Trophoblast cell (in vitro differentiated cells and primary cell): Measurements from ENCODE around the gene PELI3.
"Not testable (repeated sequence)": the region's sequence is repeated elsewhere in the genome, so short reads cannot be mapped to it uniquely, and the experiment has no call there.

Experiments used
- DNase-seq, 2 donors: peaks; one replicate each; pipeline ENCODE4 v3.0.0-alpha.2; 2016
- H2AFZ ChIP-seq: 2 replicates; pipeline ENCODE4 v1.6.1; 2013; ENCODE audit warnings: low read length, moderate library complexity, mild to moderate bottlenecking; ENCODE audit not compliant: insufficient read depth, poor library complexity
- H2AK5ac ChIP-seq: 2 replicates; pipeline ENCODE4 v1.6.1; 2013; ENCODE audit warnings: mild to moderate bottlenecking, low read length
- H2BK120ac ChIP-seq: 2 replicates; pipeline ENCODE4 v1.6.1; 2013; ENCODE audit warnings: low read length, mild to moderate bottlenecking, moderate library complexity; ENCODE audit not compliant: insufficient read depth, poor library complexity
- H2BK12ac ChIP-seq: 2 replicates; pipeline ENCODE4 v1.6.1; 2013; ENCODE audit warnings: mild to moderate bottlenecking, low read length, moderate library complexity
- H2BK5ac ChIP-seq: 2 replicates; pipeline ENCODE4 v1.6.1; 2013; ENCODE audit warnings: low read length, low read depth, moderate library complexity, mild to moderate bottlenecking; ENCODE audit not compliant: poor library complexity
- H3K14ac ChIP-seq: 2 replicates; pipeline ENCODE4 v1.6.1; 2013; ENCODE audit warnings: mild to moderate bottlenecking, low read length
- H3K18ac ChIP-seq: 2 replicates; pipeline ENCODE4 v1.6.1; 2013; ENCODE audit warnings: mild to moderate bottlenecking, low read length
- H3K23ac ChIP-seq: 2 replicates; pipeline ENCODE4 v1.6.1; 2013; ENCODE audit warnings: low read length
- H3K27ac ChIP-seq: 2 replicates; pipeline ENCODE4 v1.5.1; 2013; ENCODE audit warnings: low read depth, mild to moderate bottlenecking, inconsistent platforms, low read length, moderate library complexity
- H3K27me3 ChIP-seq: 2 replicates; pipeline ENCODE4 v1.6.1; 2013; ENCODE audit warnings: inconsistent platforms, mild to moderate bottlenecking, low read length, moderate library complexity; ENCODE audit not compliant: insufficient read depth
- H3K36me3 ChIP-seq, 2 experiments: 1 replicate in 1 of 2; 2 replicates in 1 of 2; pipeline ENCODE4 v1.6.1; 2013; ENCODE audit warnings: low read length in 2 of 2, mild to moderate bottlenecking in 2 of 2, moderate library complexity in 1 of 2; ENCODE audit not compliant: insufficient read depth in 2 of 2, control insufficient read depth in 1 of 2
- H3K4ac ChIP-seq: 2 replicates; pipeline ENCODE4 v1.6.1; 2013; ENCODE audit warnings: low read depth, mild to moderate bottlenecking, low read length, moderate library complexity
- H3K4me1 ChIP-seq, 2 experiments: 1 replicate in 1 of 2; 2 replicates in 1 of 2; pipeline ENCODE4 v1.6.1; 2013; ENCODE audit warnings: low read length in 2 of 2, mild to moderate bottlenecking in 2 of 2, moderate library complexity in 1 of 2; ENCODE audit not compliant: insufficient read depth in 2 of 2, control insufficient read depth in 1 of 2
- H3K4me2 ChIP-seq: 2 replicates; pipeline ENCODE4 v1.6.1; 2013; ENCODE audit warnings: inconsistent platforms, mild to moderate bottlenecking, low read length, moderate library complexity
- H3K4me3 ChIP-seq: 2 replicates; pipeline ENCODE4 v1.5.1; 2013; ENCODE audit warnings: mild to moderate bottlenecking, low read depth, low read length, inconsistent platforms
- H3K79me1 ChIP-seq: one replicate; pipeline ENCODE4 v1.6.1; 2013; ENCODE audit warnings: low read length
- H3K79me2 ChIP-seq: 2 replicates; pipeline ENCODE4 v1.6.1; 2013; ENCODE audit warnings: low read length, mild to moderate bottlenecking; ENCODE audit not compliant: control insufficient read depth, insufficient read depth, poor library complexity
- H3K9ac ChIP-seq: 2 replicates; pipeline ENCODE4 v1.6.1; 2013; ENCODE audit warnings: mild to moderate bottlenecking, low read length
- H3K9me3 ChIP-seq: 2 replicates; pipeline ENCODE4 v1.6.1; 2013; ENCODE audit warnings: low read depth, mild to moderate bottlenecking, control low read depth, inconsistent platforms, low read length; ENCODE audit not compliant: insufficient read depth
- H4K12ac ChIP-seq: 2 replicates; pipeline ENCODE4 v1.6.1; 2013; ENCODE audit warnings: low read depth, mild to moderate bottlenecking, low read length, moderate library complexity
- H4K8ac ChIP-seq: 2 replicates; pipeline ENCODE4 v1.6.1; 2013; ENCODE audit warnings: low read depth, mild to moderate bottlenecking, low read length, moderate library complexity
- H4K91ac ChIP-seq: one replicate; pipeline ENCODE4 v1.6.1; 2013; ENCODE audit warnings: low read depth, mild to moderate bottlenecking, low read length, moderate library complexity
- WGBS: extraction: QIAGEN DNeasy Blood & Tissue Kit; methylation state at CpG from one replicate; pipeline ENCODE4 v1.1.7; 2013; ENCODE audit warnings: missing lambda C conversion rate; ENCODE audit not compliant: insufficient read length, insufficient coverage; ENCODE audit errors: extremely low coverage; 5-methylcytosine and 5-hydroxymethylcytosine counted together

Gene PELI3

DNA sequence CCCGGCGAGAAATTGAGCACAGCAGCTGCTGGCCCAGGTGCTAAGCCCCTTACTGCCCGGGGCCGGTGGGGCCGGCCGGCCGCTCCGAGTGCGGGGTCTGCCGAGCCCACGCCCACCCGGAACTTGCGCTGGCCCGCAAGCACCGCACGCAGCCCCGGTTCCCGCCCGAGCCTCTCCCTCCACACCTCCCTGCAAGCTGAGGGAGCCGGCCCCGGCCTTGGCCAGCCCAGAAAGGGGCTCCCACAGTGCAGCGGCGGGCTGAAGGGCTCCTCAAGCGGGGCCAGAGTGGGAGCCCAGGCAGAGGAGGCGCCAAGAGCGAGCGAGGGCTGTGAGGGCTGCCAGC lies 25.8 kb upstream of the PELI3 start:
- H3K9ac ChIP-seq, H3K14ac ChIP-seq, H2BK120ac ChIP-seq, H3K23ac ChIP-seq, H3K4me3 ChIP-seq, H3K27me3 ChIP-seq, H4K91ac ChIP-seq, H4K8ac ChIP-seq, H3K36me3 ChIP-seq, H2BK12ac ChIP-seq, H3K18ac ChIP-seq, H3K4me1 ChIP-seq, H2BK5ac ChIP-seq, H3K9me3 ChIP-seq, H3K4ac ChIP-seq, H3K4me2 ChIP-seq, H3K79me1 ChIP-seq, H3K27ac ChIP-seq, H2AFZ ChIP-seq, H2AK5ac ChIP-seq, H4K12ac ChIP-seq, DNase-seq, H3K79me2 ChIP-seq: not testable (repeated sequence)
- WGBS: no CpG with 5 or more reads among the region's 27 CpGs

DNA sequence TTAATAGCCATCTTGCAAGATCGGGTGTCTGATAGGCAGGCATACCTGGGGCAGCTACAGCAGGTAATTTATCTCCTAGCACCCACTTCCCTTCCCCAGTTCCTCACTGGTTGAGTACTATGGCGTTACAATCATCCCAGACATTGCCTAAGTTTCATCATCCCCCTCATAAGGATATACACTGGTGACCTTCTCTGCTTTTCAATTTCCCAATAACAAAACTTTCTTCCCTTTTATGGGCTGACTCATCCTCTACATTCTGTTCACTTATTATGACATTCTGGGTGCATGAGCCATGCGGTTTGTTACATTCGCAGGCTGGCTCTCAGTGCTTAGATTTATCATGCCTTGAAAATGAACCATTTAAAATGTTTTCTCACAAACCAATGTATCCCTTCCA lies 23.1 kb upstream of the PELI3 start:
- no peak overlapping the region for H3K9ac ChIP-seq
- no peak overlapping the region for H4K8ac ChIP-seq
- no peak overlapping the region for H3K4ac ChIP-seq
- H3K4me1 ChIP-seq: peaks cover 0 to under 1% of the 10 kb centered on the region in 2 experiments
- H3K14ac ChIP-seq: no peak overlapping the region
- H2AFZ ChIP-seq: no peak overlapping the region
- no peak overlapping the region for H4K91ac ChIP-seq
- no peak overlapping the region for H2BK5ac ChIP-seq
- H3K79me1 ChIP-seq: peaks cover 1% of the 10 kb centered on the region
- no peak overlapping the region for H2AK5ac ChIP-seq
- no peaks in the 10 kb centered on the region for H3K27me3 ChIP-seq
- no peaks in the 10 kb centered on the region for H3K79me2 ChIP-seq
- no peak overlapping the region for H3K23ac ChIP-seq
- peaks cover 5% of the 10 kb centered on the region for H3K9me3 ChIP-seq
- no peak overlapping the region for H3K27ac ChIP-seq
- H2BK120ac ChIP-seq: no peak overlapping the region
- H3K18ac ChIP-seq: no peak overlapping the region
- no CpG with 5 or more reads among the region's 4 CpGs for WGBS
- no peak overlapping the region for H3K4me2 ChIP-seq
- no peak overlapping the region for H2BK12ac ChIP-seq
- H3K4me3 ChIP-seq: no peak overlapping the region
- H4K12ac ChIP-seq: no peak overlapping the region
- peak in 1 of 2 donors; percentile 50 for DNase-seq
- no peaks in the 10 kb centered on the region for H3K36me3 ChIP-seq

- no peak overlapping the region for H3K18ac ChIP-seq
- no peak overlapping the region for H4K12ac ChIP-seq
- H2BK120ac ChIP-seq: no peak overlapping the region
- no peaks in the 10 kb centered on the region for H3K79me1 ChIP-seq
- no peak overlapping the region for H3K23ac ChIP-seq
- no peak overlapping the region for H3K4me2 ChIP-seq
- no peak overlapping the region for H3K27ac ChIP-seq
- H2AK5ac ChIP-seq: no peak overlapping the region
- no peaks in the 10 kb centered on the region for H3K36me3 ChIP-seq
- H4K91ac ChIP-seq: no peak overlapping the region
- H2BK12ac ChIP-seq: no peak overlapping the region
- H3K4me1 ChIP-seq: peaks cover 0 to 2% of the 10 kb centered on the region in 2 experiments
- DNase-seq: no peak
- H3K4me3 ChIP-seq: no peak overlapping the region
- no peak overlapping the region for H2AFZ ChIP-seq
- H2BK5ac ChIP-seq: no peak overlapping the region
- H3K79me2 ChIP-seq: no peaks in the 10 kb centered on the region
- H3K9ac ChIP-seq: no peak overlapping the region
- peaks cover 5% of the 10 kb centered on the region for H3K9me3 ChIP-seq
- H3K4ac ChIP-seq: no peak overlapping the region
- no peak overlapping the region for H4K8ac ChIP-seq
- no peak overlapping the region for H3K14ac ChIP-seq
- no peaks in the 10 kb centered on the region for H3K27me3 ChIP-seq
Measured at GRCh38 chr11:66447012-66447411, 19.7 kb upstream of the PELI3 start.

- no peak overlapping the region for H2AFZ ChIP-seq
- peaks cover under 1% of the 10 kb centered on the region for H3K9me3 ChIP-seq
- H3K79me1 ChIP-seq: no peaks in the 10 kb centered on the region
- WGBS: no CpG with 5 or more reads among the region's 4 CpGs
- no peaks in the 10 kb centered on the region for H3K27me3 ChIP-seq
- no peak overlapping the region for H3K9ac ChIP-seq
- H2AK5ac ChIP-seq: no peak overlapping the region
- no peak overlapping the region for H2BK120ac ChIP-seq
- no peak overlapping the region for H2BK5ac ChIP-seq
- H3K4me1 ChIP-seq: peaks cover 0 to 2% of the 10 kb centered on the region in 2 experiments
- no peak for DNase-seq
- no peak overlapping the region for H2BK12ac ChIP-seq
- no peak overlapping the region for H3K14ac ChIP-seq
- H3K4me3 ChIP-seq: no peak overlapping the region
- no peak overlapping the region for H3K4ac ChIP-seq
- no peak overlapping the region for H4K91ac ChIP-seq
- no peak overlapping the region for H4K12ac ChIP-seq
- H3K18ac ChIP-seq: no peak overlapping the region
- H3K27ac ChIP-seq: no peak overlapping the region
- no peak overlapping the region for H4K8ac ChIP-seq
- H3K23ac ChIP-seq: no peak overlapping the region
- no peaks in the 10 kb centered on the region for H3K36me3 ChIP-seq
- no peak overlapping the region for H3K4me2 ChIP-seq
- H3K79me2 ChIP-seq: no peaks in the 10 kb centered on the region
Measured at GRCh38 chr11:66448523-66448922, 18.2 kb upstream of the PELI3 start.
